NOMO-1 treated with DMSO at 0.1 percent for 48 hours (cell line): ENCODE measurements around the gene LRCH1.

Source experiments
- DNase-seq: peaks from one replicate; lab custom pipeline; 2025; ENCODE audit not compliant: unreplicated experiment; lab: John Stamatoyannopoulos, UW

The LRCH1 gene

DNA sequence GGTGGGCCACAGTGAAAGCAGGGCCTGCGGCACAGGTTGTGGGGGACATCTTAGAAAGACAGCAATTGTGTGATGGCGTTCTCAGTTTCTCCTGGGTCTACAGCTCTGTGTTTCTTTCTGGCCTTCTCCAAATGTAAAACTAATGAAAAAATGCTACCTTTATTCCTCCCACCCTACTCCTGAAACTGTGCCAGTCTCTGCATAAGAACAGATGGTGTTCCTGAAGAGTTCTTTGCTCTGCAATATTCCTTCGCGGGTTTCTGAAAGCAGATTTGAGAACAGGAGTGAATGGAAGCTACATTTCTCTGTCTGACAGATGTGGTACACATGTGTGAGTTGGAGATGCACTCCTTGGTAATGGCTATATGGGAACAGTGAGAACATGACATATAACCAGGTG is 18.0 kb upstream of the LRCH1 start:
- no peak for DNase-seq

DNA sequence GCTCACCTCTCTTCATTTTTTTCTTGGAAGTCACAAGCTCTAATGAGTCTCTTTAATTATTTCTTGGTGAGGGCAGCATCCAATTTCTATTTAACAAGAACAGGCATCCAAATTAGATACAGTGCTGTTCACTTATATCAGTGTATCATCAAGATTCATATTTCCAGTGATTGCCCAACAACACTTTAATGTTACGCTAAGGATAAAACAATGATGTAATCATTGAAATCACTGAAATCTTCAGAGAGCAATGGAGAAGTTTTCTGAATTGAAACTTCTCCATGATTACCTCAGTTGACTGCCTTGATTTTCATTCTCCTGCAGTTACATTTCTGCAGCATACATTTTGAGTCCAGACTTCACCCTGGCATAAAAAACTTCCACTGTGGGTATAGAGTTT is 17.1 kb upstream of the LRCH1 start:
- DNase-seq: peak; percentile 17

DNA sequence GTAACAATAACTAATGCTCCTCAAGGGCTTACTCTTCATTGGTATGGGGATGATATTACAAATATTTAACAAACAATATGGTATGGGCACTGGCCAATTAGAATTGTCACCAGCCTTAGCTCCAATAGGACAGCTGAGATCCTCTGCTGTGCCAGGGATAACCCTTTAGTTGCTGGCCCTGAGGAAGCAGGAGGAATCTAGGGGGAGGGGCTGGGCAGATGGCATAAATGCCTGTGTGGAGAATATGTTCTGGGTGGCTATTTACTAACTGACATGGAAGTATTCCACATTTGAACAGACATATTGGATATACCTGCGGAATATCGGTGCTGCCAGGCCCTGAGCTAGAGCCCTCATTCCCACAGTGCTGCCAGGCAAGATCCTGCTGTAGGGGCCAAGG is 16.6 kb upstream of the LRCH1 start:
- DNase-seq: no peak

DNA sequence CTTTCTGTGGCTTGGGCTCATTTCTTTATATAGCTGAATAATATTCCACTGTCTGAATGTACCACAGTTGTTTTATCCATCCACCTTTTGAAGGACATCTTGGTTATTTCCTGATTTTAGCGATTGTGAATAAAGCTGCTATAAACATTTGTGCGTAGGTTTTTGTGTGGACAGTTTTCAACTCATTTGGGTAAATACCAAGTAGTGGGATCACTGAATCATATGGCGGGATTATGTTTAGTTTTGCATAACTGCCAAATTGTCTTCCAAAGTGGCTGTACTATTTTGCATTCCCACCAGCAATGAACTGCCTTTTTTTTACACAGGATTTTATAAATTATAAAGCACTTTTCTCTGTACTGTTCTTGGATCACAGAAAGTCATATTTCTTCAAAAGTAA is 13.7 kb upstream of the LRCH1 start:
- no peak for DNase-seq

DNA sequence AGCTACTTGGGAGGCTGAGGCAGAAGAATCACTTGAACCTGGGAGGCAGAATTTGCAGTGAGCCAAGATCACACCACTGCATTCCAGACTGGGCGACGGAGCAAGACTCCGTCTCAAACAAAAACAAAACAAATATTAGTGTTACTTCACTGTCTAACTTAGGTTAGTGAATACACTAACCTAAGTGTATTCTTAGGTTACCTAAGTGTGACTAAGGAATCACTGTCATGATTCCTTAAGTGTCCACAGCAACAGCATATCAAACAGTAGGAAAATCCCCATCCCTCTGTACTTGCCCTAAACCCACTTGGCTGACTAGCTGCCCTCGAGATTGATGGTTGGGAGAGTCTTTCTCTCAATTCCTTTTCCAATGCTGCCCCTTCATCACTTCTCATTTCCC is 11.8 kb upstream of the LRCH1 start:
- DNase-seq: no peak

DNA sequence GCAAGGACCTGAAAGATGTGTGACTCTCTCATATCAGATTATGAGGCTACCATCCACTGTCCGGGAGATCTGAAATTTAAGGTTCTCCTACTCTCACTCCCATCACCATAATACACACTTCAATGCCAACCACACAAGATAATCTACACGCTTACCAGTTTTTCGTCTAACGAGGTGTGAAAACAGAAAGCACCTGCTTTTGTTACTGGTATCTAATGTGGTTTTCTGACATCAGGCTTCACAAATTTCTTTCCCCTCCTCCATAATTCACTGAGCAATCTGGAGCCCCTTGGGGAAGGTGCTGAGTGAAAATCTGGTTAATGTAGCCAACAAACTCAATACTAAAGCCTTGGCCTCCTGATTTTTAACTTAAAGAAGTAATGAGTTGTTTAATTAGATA is 10.1 kb upstream of the LRCH1 start:
- no peak for DNase-seq

DNA sequence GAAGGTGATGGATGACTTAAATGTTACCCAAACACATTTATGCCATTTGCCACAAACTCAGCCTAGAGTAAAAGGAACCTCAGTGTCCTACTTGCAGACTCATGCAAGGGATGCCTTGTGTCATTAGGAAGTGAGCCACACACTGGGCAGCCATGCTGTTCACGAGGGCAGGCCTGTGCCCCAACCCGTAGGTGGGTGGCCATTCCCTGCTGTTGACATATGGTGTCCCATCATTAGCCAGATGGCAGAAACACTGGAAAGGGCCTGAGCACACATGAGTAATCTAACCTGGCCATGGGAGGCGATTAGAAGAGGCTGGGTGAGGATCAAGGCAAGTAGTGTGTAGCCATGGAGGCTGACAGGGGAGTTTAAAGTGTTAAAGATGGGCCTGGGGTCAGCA is 9.7 kb upstream of the LRCH1 start:
- no peak for DNase-seq

DNA sequence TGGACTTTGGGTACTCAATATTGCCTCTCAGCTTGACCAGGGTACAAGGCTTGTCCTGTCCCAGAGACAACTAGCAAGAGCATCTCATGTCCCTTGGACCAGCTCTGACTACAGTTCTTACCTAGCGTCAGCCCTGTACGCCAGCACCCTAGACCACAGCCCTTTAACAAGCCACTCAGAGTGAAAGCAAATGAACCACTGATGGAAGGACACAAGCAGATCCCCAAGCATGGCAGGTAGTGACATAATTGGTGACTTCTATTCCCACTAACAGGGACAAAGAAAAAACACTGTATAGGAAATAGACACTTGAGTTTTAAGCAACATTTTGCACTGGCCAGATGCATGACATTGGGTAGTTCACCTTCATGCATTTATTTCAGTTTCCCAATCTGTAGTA is 8.8 kb upstream of the LRCH1 start:
- DNase-seq: no peak

DNA sequence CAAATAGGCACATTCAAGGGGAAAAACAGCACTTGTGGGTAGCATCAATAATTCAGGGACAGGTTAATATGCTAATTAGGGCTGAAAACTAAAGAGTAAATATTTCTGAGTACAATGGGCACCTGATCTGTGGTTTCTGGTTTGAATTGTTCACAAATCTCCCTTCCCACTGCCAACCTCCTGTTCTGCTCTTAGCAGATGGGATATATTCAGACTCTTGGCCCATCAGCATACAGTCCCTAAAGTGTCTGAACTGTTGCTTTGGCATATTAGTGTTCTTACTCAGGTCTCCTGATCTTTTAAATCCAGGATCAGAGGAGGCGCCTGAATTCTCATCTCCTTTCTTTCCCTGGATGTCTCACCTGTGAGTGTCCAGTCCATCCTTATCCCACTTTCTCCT is 8.2 kb upstream of the LRCH1 start:
- no peak for DNase-seq

DNA sequence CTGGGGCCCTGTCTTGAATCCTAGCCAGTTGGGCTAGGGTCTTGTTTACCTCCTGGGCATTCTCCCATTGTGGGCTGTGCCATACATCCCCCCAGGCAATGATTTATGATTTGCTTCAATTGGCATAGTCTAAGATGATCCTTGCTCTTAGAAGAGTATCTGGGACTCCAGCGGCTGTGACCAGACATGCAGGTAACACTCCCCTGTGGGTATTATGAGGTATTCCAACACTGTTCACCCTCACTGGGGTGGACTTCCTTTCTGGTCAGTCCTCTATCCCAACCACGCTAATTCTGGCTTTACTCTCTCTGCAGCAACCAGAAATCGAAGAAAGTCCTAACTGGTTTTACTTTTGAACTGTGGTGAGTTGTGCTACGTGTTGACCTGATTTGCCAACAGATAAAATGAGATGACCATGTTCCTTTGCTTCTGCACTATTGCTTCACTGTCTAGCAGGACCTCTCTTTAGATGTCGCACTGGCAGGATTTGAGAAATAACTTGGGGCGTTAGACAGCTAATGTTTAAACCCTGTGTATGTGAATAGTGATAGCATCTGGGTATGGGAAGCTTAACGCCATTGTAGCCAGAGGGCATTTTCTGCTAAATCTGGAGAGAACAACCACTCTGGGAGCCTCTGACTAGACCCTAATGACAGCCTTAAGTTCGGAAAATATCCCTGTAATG is 6.7 kb upstream of the LRCH1 start:
- DNase-seq: no peak

DNA sequence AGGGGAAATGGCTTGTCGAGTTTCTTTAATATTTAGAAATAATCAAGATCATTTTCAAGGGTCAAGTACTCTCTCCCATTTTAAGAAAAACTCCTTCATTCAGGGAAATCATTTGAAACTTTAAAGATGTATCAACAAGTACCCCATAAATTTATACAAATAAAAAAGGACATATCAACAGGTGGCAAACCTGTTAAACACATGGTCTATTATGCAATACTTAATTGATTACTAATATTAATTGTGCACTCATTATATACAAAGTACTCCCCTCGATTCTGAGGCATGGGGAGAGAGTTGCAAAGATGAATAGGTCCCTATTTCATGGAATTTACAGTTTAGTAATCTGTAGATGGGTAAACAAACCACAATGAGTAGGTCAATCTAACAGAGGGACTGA is 2.1 kb upstream of the LRCH1 start:
- no peak for DNase-seq

DNA sequence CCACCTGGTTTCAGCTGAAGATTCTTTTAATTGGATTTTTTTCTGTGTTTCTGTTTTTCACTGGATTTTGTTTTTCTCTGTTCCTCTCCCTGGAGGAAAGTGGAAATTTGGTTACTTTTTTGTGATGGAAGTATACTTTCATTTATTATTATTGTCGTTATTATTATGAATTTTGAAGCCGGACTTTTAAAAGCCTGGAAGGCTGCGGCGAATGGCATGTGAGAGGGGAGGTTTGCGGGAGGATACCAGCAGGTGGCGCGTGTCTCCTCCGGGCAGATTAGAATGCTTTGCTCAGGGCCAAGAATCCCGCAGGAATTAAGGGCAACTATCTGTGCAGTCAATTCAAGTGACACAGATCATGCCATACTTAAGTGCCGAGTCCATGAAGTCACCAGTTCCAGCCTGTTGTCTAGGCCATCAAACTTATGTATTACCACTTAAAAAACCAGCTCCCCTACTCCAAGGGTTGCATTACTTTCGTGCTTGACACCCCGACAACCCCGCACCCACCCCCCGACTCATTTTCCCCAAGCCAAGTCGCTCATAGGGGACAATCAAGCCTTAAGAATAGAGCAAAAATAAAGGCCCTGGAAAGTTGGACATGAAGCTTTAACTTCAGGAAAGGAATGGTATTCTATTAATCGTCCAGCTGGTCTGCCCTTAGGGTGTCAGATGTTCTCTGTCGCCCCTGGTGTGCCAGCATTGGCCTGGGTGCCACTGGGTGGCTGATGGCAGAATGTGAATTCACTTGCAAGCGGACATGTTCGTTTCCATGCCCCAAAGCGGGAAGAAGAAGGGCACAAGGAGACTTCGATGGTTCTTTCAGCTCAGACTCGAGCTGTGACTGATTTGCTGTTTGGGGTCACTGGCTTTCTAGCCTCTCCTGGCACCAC is 1.3 kb upstream of the LRCH1 start:
- DNase-seq: peak; percentile 55

DNA sequence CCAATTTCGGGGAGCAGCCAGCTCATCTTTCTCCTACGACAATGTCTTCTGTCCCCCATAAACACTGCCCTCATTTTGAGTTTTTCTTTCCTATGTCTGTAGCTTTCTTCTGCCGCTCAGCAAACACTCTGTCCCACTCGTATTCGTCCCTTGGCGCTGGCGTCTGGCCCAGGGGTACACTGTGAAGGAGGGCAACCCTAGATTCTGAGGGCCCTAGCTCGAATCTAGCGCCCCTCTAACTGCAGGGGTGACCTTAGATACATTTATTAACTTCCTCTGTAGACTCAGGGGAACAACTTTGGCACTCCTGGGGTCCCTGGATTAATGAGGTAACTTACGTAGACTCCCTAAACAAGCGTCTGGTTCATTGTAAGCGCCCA is 677 bp upstream of the LRCH1 start:
- DNase-seq: no peak

DNA sequence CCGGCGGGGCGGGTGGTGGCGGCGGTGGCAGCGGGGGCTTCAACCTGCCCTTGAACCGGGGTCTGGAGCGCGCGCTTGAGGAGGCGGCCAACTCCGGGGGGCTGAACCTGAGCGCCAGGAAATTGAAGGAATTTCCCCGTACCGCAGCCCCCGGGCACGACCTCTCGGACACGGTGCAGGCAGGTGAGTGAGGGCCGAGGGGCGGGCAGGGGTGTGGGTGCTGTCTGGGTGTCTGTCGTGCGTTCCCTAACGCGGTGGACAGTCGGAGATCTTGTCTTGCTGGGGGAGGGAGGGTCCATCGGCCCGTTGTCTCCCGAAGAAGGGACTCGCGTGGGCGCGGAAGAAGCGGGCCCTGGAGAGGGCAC is 533 bp downstream of the LRCH1 start:
- no peak for DNase-seq

DNA sequence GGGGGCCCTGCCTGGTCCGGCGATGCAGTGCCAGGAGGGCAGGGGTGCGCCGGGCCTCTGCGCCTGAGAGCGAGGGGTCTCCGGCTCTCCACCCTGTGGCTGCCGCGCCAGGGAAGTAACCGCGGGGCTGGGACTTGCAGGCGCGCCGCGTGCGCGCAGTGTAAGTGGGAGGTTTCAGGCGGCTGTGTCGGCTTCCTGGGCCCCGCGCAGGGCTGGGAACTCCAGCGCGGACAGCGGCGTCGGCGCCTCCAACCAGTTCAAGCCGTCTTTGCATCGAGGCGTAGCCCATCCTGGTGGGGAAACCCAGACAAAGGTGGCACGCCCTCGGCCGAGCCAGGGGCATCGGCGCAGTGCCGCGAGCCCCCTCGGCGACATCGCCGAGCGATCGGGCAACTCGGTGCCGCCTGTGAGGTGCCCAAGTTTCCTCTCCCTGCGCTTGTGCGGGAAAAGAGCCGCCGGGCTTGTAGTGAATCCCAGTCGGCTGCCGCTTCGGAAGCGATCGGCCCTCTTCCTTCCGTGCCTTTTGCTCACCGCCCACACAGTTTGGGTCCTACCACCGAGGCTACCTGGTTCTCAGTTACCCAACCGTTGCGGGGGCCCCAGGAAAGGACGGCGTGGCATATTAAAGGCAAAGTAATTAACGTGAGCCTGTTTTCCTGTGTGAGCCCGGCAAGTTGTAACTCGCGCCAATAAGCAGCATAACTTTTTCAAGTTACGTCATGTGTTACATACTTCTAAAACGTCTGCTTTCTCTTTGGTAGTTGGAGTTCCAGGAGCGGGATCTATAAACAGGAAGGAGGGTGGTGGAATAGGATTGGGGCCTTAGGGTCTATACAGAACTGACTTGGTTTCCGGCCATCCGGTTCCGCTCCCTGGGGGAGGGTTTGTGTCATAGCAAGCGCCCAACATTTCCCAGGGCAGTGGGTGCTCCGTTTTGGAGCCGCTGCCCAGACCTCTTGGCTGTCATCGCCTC is 1.2 kb downstream of the LRCH1 start:
- DNase-seq: peak; percentile 44

DNA sequence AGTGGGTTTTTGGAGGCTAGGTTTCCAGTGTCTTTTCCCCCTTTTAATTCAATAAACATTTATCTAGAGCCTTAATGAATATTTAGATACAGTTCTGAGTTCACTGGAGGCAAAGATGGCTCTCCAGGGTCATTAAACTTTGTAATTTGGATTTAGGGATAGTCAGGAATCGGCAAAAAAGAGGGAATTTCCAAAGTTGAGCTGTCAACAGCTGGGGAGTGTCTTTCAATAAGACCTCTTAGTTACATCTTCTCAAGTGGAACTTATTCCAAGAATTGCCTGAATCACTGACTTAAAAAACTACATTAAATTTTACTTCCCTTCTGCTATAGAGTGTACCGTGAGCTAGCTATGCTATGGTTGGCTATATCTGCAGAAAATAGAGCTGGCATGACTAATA is 2.0 kb downstream of the LRCH1 start:
- peak; percentile 8 for DNase-seq

DNA sequence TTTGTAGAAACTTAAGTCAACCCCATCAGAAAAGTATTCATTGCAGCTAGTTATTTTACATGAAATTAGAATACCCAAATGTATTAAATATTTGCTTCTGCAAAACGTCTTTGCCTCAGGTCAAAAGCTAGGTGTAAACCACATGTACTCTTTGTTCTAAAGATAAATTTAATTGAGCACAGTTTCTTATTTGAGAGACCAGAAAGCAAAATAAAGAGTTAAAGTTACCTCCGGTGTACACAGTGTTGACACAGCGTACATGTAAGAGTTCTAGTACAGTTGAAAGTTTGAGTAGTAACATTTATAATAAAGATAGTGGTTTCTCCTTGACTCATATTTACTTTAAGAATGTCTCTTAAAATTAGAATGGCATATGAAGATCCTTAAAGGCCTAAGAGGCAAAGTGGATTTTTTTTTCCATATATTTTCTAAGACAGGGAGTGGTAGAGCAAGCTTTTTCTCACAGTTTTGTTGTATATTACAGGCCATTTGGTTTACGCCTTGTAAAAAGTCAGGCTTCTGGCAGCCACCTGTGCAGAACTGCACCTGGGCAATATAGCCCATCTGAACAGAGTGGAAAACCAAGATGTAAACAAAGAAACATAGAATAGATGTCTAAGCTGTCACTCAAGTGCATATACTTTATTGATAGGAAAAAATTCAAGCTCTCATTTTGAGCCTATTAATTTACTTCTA is 2.9 kb downstream of the LRCH1 start:
- no peak for DNase-seq

DNA sequence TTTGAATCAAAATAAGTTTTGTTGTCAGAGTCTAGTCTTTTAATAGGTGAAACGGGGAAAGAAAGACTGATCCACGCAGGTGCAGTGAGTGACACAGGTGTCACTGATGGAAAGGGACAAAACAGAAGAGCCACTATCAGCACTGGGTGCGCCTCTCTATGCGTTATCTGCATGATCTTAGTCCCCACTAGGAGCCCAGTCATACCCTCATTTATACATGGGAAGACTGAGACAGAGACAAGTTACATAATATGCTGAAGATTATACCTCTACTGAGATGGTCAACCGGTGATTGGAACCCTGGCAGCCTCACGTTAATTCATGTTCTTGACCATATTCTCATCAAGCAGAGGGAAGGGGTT is 3.4 kb downstream of the LRCH1 start:
- DNase-seq: no peak

DNA sequence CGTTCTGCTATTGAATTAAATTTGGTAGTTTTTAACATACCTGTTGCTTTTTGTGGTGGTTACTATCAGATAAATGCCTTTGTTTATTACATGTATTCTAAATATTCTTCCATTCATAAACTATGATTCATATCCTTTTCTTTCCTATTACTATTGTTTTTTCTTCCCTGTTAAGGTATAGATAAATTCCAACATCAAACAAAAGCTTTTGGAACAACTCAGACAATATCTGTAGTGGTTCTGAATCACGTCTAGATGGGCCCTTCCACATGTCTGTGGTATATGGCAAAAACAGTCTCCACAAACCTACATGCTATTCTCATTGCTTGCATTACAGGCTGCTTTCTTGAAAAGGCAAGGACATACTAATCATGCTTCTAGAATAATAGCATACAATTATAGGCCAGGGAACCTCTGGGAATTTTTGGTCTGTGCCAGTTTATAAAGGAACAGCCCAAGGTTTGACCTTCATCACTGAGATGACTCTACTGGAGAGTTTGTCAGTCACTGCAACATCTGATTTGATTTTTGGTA is 6.4 kb downstream of the LRCH1 start:
- no peak for DNase-seq

DNA sequence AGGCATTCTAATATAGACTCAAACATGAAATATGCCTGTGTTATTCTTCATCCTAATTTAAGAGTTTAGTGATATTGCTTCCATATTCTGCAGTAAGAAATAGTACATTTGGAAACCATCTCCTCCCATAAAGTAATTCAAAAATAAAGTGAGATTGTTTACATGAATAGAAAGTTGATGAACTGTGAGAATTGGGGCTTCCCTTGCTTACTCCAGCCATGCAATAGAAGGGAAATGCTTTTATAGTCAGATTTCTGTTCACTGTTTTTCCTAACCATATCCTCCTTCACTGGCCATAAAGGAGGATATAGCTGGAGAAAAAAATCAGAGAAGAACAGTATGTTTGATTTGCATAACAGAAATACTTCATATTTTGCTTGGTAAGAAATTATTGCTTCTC is 7.8 kb downstream of the LRCH1 start:
- no peak for DNase-seq

DNA sequence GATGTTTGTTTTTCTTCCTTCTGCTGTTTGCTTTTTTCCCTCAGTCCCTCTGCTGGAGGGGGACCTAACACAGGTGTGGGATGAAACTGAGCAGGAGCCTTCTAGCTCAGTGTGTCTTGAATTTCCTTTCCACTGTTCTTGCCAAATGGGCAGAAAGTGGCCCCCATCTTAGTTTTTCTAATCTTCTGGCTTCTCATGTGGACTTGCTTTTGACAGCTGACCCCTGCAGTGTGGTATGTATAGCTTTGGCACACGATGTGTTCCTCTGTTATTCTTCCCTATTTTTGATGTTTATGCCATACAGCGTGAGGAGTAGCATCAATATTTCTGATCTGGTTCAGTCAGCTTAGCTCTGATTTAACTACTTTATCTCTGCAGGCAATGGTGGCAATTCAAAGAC is 8.3 kb downstream of the LRCH1 start:
- DNase-seq: no peak
